Lung (tissue), 12 donors: ENCODE measurements around the gene RSPH6A. TPM values are rescaled to one million over a fixed set of nuclear protein-coding genes. Genes with fewer than 3 reads are reported as not detected.

Experiments
- ATAC-seq: fragments of 200-7000 bp; cut with Tn5 transposase; one replicate; pipeline ENCODE4 v1.9.1; 2020; ENCODE audit warnings: moderate number of reproducible peaks; ENCODE audit not compliant: insufficient read depth, low FRiP score
- DNase-seq, 3 donors: peaks; one replicate each; pipeline ENCODE4 v3.0.0-alpha.2; 2013 to 2017
- H3K27ac ChIP-seq, 2 donors: one replicate each; pipeline ENCODE4 v1.5.1; 2013; ENCODE audit warnings: mild to moderate bottlenecking in 2 of 2, moderate library complexity in 2 of 2, control low read depth in 1 of 2, inconsistent platforms in 1 of 2, low read depth in 1 of 2, low read length in 1 of 2
- H3K27me3 ChIP-seq, 3 donors: one replicate each; pipeline ENCODE4 v1.5.1; 2013; ENCODE audit warnings: low read length in 2 of 3; ENCODE audit not compliant: control insufficient read depth in 3 of 3, insufficient read depth in 3 of 3
- H3K36me3 ChIP-seq, 4 donors: one replicate each; pipeline ENCODE4 v1.5.1; 2013; ENCODE audit warnings: low read length in 4 of 4, mild to moderate bottlenecking in 1 of 4, moderate library complexity in 1 of 4; ENCODE audit not compliant: control insufficient read depth in 4 of 4, insufficient read depth in 4 of 4
- H3K4me1 ChIP-seq, 5 donors: one replicate each; pipeline ENCODE4 v1.5.1; 2013; ENCODE audit warnings: low read length in 5 of 5, mild to moderate bottlenecking in 2 of 5, moderate library complexity in 1 of 5; ENCODE audit not compliant: control insufficient read depth in 5 of 5, insufficient read depth in 5 of 5
- H3K4me3 ChIP-seq: one replicate; pipeline ENCODE4 v1.5.1; 2013; ENCODE audit warnings: mild to moderate bottlenecking, control low read depth, moderate library complexity
- H3K9ac ChIP-seq, 2 donors: one replicate each; pipeline ENCODE4 v1.5.1; 2013; ENCODE audit warnings: low read length in 2 of 2, control low read depth in 1 of 2; ENCODE audit not compliant: insufficient read depth in 1 of 2
- H3K9me3 ChIP-seq, 4 donors: one replicate each; pipeline ENCODE4 v1.5.1; 2013; ENCODE audit warnings: low read length in 3 of 4, mild to moderate bottlenecking in 1 of 4, moderate library complexity in 1 of 4; ENCODE audit not compliant: control insufficient read depth in 4 of 4, insufficient read depth in 3 of 4
- CTCF ChIP-seq: IDR thresholded peaks from 2 replicates; pipeline ENCODE4 v1.5.1; 2012; ENCODE audit warnings: mild to moderate bottlenecking; ENCODE audit errors: control extremely low read depth, extremely low read depth
- WGBS, 2 donors: extraction: QIAGEN DNeasy Blood & Tissue Kit; methylation state at CpG; one replicate each; pipeline ENCODE4 v1.1.7; 2013; 5-methylcytosine and 5-hydroxymethylcytosine counted together
- polyA plus RNA-seq, 2 donors: library from polyadenylated mRNA; stranded (reverse); fragments of 200-250 nt; gene quantifications; one replicate each; pipeline ENCODE4 v1.2.1, GENCODE V29; 2013
- total RNA-seq, 2 donors: library from RNA; depleted of rRNA in 1 of 2; stranded (reverse); fragments of >200 nt in 1 of 2; gene quantifications; one replicate each; pipeline ENCODE4 v1.2.1, GENCODE V29; 2014 to 2021
- donor health status: control.
- donor health status: control.
- donor health status: Bipolar disorder and iron deficiency.
- donor health status: healthy.
- donor health status: DM: yes; HTN: yes; CAD: no.

RSPH6A gene
- total and polyA plus RNA-seq, 4 donors = 0.06 to 0.34 TPM; not detected in 2

- no peak for TF ChIP-seq CTCF
- no peak overlapping the region for H3K27ac ChIP-seq
- ATAC-seq (no peak), DNase-seq (no peak)
- H3K36me3 ChIP-seq = peaks cover 15 to 83% (median 26%) of the 10 kb centered on the region in 4 donors
- WGBS, 2 donors = 88 to 93% methylated on average over 5 of the region's 5 CpGs
- H3K4me1 ChIP-seq = no peaks in the 10 kb centered on the region
- no peak overlapping the region for H3K9ac ChIP-seq
- H3K4me3 ChIP-seq = no peak overlapping the region
- H3K9me3 ChIP-seq = no peaks in the 10 kb centered on the region
- H3K27me3 ChIP-seq = no peaks in the 10 kb centered on the region
Observed at GRCh38 chr19:45822716-45823115, 7.6 kb upstream of the RSPH6A start.

GRCh38 chr19:45821570-45821969 lies 6.5 kb upstream of the RSPH6A start:
- ATAC-seq = no peak
- no peak overlapping the region for H3K4me3 ChIP-seq
- H3K9ac ChIP-seq = no peak overlapping the region
- TF ChIP-seq CTCF = no peak
- peaks cover 0 to 4% (median 0%) of the 10 kb centered on the region in 5 donors for H3K4me1 ChIP-seq
- no peaks in the 10 kb centered on the region for H3K9me3 ChIP-seq
- peaks cover 10 to 72% (median 21%) of the 10 kb centered on the region in 4 donors for H3K36me3 ChIP-seq
- no peaks in the 10 kb centered on the region for H3K27me3 ChIP-seq
- DNase-seq = no peak
- no peak overlapping the region for H3K27ac ChIP-seq
- 86 to 90% methylated on average over 10 of the region's 10 CpGs for WGBS, 2 donors

GRCh38 chr19:45821103-45821521 lies 6.0 kb upstream of the RSPH6A start:
- no peaks in the 10 kb centered on the region for H3K27me3 ChIP-seq
- no peak overlapping the region for H3K27ac ChIP-seq
- ATAC-seq (no peak), DNase-seq (no peak)
- 79 to 81% methylated on average over 8 of the region's 8 CpGs for WGBS, 2 donors
- H3K4me3 ChIP-seq = no peak overlapping the region
- peaks cover 0 to 9% (median 0%) of the 10 kb centered on the region in 5 donors for H3K4me1 ChIP-seq
- peaks cover 10 to 67% (median 21%) of the 10 kb centered on the region in 4 donors for H3K36me3 ChIP-seq
- no peak overlapping the region for H3K9ac ChIP-seq
- H3K9me3 ChIP-seq = no peaks in the 10 kb centered on the region
- TF ChIP-seq CTCF = no peak

GRCh38 chr19:45820413-45821102 lies 5.5 kb upstream of the RSPH6A start:
- Histone ChIP-seq H3K36me3 (peaks cover 6 to 62% (median 18%) of the 10 kb centered on the region in 4 donors), H3K4me3 (no peak overlapping the region), H3K9me3 (no peaks in the 10 kb centered on the region), H3K27me3 (no peaks in the 10 kb centered on the region), H3K9ac (no peak overlapping the region), H3K4me1 (peaks cover 0 to 12% (median 0%) of the 10 kb centered on the region in 5 donors), H3K27ac (no peak overlapping the region)
- ATAC-seq (no peak), DNase-seq (no peak)
- TF ChIP-seq CTCF = no peak
- 79 to 86% methylated on average over 19 to 20 of the region's 20 CpGs for WGBS, 2 donors
